PFSK-1 (cell line): ENCODE measurements around the gene GRB2.

Experiments
- FOXP2 ChIP-seq: optimal IDR thresholded peaks from 2 replicates; pipeline ENCODE3; 2011; ENCODE audit warnings: borderline replicate concordance, control low read depth, inconsistent platforms; ENCODE audit not compliant: insufficient read depth; ENCODE audit errors: extremely low read length, extremely low read depth
- POLR2AphosphoS5 ChIP-seq: IDR thresholded peaks from 2 replicates; pipeline ENCODE4 v1.6.1; 2012; ENCODE audit warnings: low read depth, mild to moderate bottlenecking, control low read depth, low read length, moderate library complexity
- SIN3A ChIP-seq: IDR thresholded peaks from 2 replicates; pipeline ENCODE4 v1.6.1; 2012; ENCODE audit warnings: mild to moderate bottlenecking, low read length, moderate library complexity, borderline replicate concordance; ENCODE audit not compliant: insufficient read depth
- TAF1 ChIP-seq: IDR thresholded peaks from 2 replicates; pipeline ENCODE4 v1.6.1; 2012; ENCODE audit warnings: low read length, control low read depth, borderline replicate concordance; ENCODE audit not compliant: insufficient read depth
- TF ChIP-seq, protein P1 (sequence below), 2 experiments: IDR thresholded peaks; 2 replicates each; pipeline versions ENCODE4 v1.6.1 to v1.8.0; 2011 to 2012; ENCODE audit warnings: low read depth in 2 of 2, low read length in 2 of 2, control low read depth in 1 of 2, inconsistent platforms in 1 of 2, mild to moderate bottlenecking in 1 of 2, moderate library complexity in 1 of 2; ENCODE audit not compliant: insufficient read depth in 1 of 2

GRB2 gene

DNA sequence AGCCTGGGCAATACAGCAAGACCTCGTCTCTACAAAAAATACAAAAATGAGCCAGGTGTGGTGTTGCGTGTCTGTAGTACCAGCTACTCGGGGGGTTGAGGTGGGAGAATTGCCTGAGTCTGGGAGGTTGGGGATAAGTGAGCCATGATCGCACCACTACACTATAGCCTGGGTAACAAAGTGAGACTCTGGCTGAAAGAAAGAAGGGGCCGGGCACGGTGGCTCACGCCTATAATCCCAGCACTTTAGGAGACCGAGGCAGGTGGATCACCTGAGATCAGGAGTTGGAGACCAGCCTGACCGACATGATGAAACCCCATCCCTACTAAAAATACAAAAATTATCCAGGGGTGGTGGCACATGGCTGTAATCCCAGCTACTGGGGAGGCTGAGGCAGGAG, 10.5 kb upstream of the GRB2 start:
- TF ChIP-seq, protein P1, sequence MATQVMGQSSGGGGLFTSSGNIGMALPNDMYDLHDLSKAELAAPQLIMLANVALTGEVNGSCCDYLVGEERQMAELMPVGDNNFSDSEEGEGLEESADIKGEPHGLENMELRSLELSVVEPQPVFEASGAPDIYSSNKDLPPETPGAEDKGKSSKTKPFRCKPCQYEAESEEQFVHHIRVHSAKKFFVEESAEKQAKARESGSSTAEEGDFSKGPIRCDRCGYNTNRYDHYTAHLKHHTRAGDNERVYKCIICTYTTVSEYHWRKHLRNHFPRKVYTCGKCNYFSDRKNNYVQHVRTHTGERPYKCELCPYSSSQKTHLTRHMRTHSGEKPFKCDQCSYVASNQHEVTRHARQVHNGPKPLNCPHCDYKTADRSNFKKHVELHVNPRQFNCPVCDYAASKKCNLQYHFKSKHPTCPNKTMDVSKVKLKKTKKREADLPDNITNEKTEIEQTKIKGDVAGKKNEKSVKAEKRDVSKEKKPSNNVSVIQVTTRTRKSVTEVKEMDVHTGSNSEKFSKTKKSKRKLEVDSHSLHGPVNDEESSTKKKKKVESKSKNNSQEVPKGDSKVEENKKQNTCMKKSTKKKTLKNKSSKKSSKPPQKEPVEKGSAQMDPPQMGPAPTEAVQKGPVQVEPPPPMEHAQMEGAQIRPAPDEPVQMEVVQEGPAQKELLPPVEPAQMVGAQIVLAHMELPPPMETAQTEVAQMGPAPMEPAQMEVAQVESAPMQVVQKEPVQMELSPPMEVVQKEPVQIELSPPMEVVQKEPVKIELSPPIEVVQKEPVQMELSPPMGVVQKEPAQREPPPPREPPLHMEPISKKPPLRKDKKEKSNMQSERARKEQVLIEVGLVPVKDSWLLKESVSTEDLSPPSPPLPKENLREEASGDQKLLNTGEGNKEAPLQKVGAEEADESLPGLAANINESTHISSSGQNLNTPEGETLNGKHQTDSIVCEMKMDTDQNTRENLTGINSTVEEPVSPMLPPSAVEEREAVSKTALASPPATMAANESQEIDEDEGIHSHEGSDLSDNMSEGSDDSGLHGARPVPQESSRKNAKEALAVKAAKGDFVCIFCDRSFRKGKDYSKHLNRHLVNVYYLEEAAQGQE (IDR thresholded peaks at IDR 0.05; ENCODE audit: insufficient read depth in 1 of 2, low read depth in 2 of 2, low read length in 2 of 2) = no peak
- TF ChIP-seq TAF1 (no peak), POLR2AphosphoS5 (no peak), SIN3A (no peak), FOXP2 (no peak)

DNA sequence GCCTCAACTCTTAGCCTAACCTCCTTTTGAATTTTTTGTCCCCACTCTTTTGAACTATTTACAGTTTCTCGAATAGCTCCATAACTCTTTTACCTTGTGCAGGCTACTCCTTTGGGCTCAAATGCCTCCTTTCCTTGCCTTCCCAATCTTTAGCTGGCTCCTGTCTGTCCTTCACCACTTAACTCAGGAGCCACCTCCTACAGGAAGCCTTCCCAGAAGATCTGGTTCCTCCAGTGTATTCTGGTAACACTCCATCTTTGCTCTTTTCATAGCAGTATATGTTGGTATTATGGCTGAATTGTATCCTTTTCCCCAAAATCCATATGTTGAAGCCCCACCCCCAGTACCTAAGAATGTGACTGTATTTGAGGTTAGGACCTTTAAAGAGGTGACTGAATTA, 9.0 kb upstream of the GRB2 start:
- TF ChIP-seq TAF1 = no peak
- TF ChIP-seq, protein P1 (IDR thresholded peaks at IDR 0.05; ENCODE audit: insufficient read depth in 1 of 2, low read depth in 2 of 2, low read length in 2 of 2) = no peak
- no peak for TF ChIP-seq FOXP2
- no peak for TF ChIP-seq POLR2AphosphoS5
- no peak for TF ChIP-seq SIN3A

- no peak for TF ChIP-seq TAF1
- TF ChIP-seq FOXP2 = no peak
Measured at GRCh38 chr17:75412455-75413317, 7.2 kb upstream of the GRB2 start.

DNA sequence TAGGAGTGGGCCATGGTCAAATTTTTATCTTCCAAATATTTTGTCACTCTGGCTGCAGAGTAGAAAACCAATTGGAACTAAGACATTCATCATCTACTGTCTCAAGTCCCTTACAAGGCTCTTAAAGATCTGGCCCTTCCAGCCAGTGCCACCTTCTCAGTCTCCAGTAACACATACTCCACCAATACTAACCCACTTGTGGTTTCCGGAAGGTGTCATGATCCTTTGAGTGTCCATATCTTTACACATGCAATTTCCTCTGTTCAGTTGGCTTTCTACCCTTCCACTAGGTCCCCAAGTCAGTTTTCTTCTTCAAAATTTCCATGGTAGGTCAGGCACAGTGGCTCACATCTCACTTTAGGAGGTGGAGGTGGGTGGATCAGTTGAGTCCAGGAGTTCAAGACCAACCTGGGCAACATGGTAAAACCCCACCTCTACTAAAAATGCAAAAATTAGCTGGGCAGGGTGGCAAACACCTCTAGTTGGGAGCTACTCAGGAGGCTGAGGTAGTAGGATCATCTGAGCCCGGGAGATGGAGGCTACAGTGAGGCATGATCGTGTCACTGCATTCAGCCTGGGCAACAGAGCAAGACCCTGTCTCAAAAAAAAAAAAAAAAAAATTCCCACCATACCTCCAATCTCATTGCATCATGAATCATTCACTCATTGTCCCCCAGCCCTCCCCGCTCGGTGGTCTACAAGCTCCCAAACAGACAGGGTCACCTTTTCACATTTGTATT, 6.0 kb upstream of the GRB2 start:
- TF ChIP-seq POLR2AphosphoS5 (no peak), SIN3A (no peak), FOXP2 (no peak), TAF1 (no peak)
- TF ChIP-seq, protein P1 (IDR thresholded peaks at IDR 0.05; ENCODE audit: insufficient read depth in 1 of 2, low read depth in 2 of 2, low read length in 2 of 2) = no peak

DNA sequence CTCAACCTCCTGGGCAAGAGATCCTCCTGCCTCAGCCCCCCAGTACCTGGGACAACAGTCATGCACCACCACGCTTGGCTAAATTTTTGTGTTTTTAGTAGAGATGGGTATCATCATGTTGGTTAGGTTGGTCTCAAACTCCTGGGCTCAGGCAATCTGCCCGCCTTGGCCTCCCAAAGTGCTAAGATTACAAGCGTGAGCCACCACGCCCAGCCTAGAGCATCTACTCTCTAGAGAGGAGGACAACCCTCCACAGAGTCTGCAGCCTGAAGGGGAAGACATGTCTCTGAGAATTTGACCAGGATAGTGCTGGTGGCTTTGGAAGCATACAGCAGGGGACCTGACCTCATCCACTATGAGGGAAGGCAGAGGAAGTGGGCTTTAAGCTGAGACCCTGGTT, 4.7 kb upstream of the GRB2 start:
- TF ChIP-seq FOXP2 (no peak), SIN3A (no peak), POLR2AphosphoS5 (no peak), TAF1 (no peak)
- TF ChIP-seq, protein P1 (IDR thresholded peaks at IDR 0.05; ENCODE audit: insufficient read depth in 1 of 2, low read depth in 2 of 2, low read length in 2 of 2) = no peak
